OCI-LY7 (cell line): ENCODE data around the gene PARD3B. TPM values are rescaled to one million over a fixed set of nuclear protein-coding genes. Genes with fewer than 3 reads are reported as not detected.

Source experiments
- BruUV-seq: library from RNA; stranded (reverse); fragments of 400-500 nt; replicated peaks from 2 replicates; lab custom pipeline; 2021; lab: Mats Ljungman, UMichigan
- CTCF ChIA-PET: fragments of 300-600 bp; sonication (Branson Sonifier 250); formaldehyde crosslinking; loops from one replicate; lab custom pipeline; 2022; ENCODE audit warnings: antibody characterized with exemption; ENCODE audit not compliant: unreplicated experiment; lab: Charles Lee
- POLR2A ChIA-PET: fragments of 300-600 bp; sonication (Branson Sonifier 250); formaldehyde crosslinking; loops from one replicate; lab custom pipeline; 2022; ENCODE audit warnings: antibody characterized with exemption; lab: Charles Lee
- DNase-seq: peaks from one replicate; pipeline ENCODE4 v3.0.0-alpha.2; 2015; ENCODE audit warnings: low spot score
- H2AFZ ChIP-seq: fragments of 200-600 bp; sonication (generic), shearing (Covaris generic); 2 replicates; pipeline ENCODE4 v1.6.1; 2014; ENCODE audit warnings: mild to moderate bottlenecking, antibody characterized with exemption, low read length, moderate library complexity
- H3K27ac ChIP-seq: fragments of 200-600 bp; sonication (generic); 2 replicates; pipeline ENCODE4 v1.5.1; 2014; ENCODE audit warnings: mixed run types, low read depth, mild to moderate bottlenecking, moderate library complexity, low read length, inconsistent platforms; ENCODE audit not compliant: poor library complexity, severe bottlenecking
- H3K36me3 ChIP-seq: fragments of 200-600 bp; sonication (generic); 2 replicates; pipeline ENCODE4 v1.6.1; 2014; ENCODE audit warnings: mild to moderate bottlenecking, antibody characterized with exemption, low read length, moderate library complexity, mixed read lengths; ENCODE audit not compliant: insufficient read depth
- H3K4me1 ChIP-seq: fragments of 200-600 bp; sonication (generic); 2 replicates; pipeline ENCODE4 v1.5.1; 2014; ENCODE audit warnings: mild to moderate bottlenecking, low read length; ENCODE audit not compliant: insufficient read depth, poor library complexity, severe bottlenecking
- H3K4me2 ChIP-seq: fragments of 200-600 bp; sonication (generic); 2 replicates; pipeline ENCODE4 v1.6.1; 2014; ENCODE audit warnings: mild to moderate bottlenecking, low read length
- H3K4me3 ChIP-seq: fragments of 200-600 bp; sonication (generic); 2 replicates; pipeline ENCODE4 v1.5.1; 2014; ENCODE audit warnings: mild to moderate bottlenecking, low read depth, low read length; ENCODE audit not compliant: poor library complexity, severe bottlenecking
- H3K79me2 ChIP-seq: fragments of 200-600 bp; sonication (generic); 2 replicates; pipeline ENCODE4 v1.6.1; 2016; ENCODE audit warnings: low read depth, mild to moderate bottlenecking, low read length, moderate library complexity, mixed read lengths; ENCODE audit not compliant: insufficient read depth
- H3K9me2 ChIP-seq: fragments of 200-600 bp; sonication (generic); 2 replicates; pipeline ENCODE4 v1.6.1; 2016; ENCODE audit warnings: mild to moderate bottlenecking, low read length, mixed read lengths; ENCODE audit not compliant: insufficient read depth
- H3K9me3 ChIP-seq: fragments of 200-600 bp; sonication (generic); 2 replicates; pipeline ENCODE4 v1.6.1; 2014; ENCODE audit warnings: mild to moderate bottlenecking, mixed run types, low read length, mixed read lengths
- H4K20me1 ChIP-seq: fragments of 200-600 bp; sonication (generic); 2 replicates; pipeline ENCODE4 v1.6.1; 2014; ENCODE audit warnings: mild to moderate bottlenecking, antibody characterized with exemption, low read length, moderate library complexity, mixed read lengths; ENCODE audit not compliant: insufficient read depth
- EZH2phosphoT487 ChIP-seq: fragments of 200-600 bp; sonication (generic); IDR thresholded peaks from 2 replicates; pipeline ENCODE4 v1.6.1; 2018; ENCODE audit warnings: low read depth, borderline replicate concordance, mild to moderate bottlenecking, mixed run types, antibody characterized with exemption, low read length, moderate library complexity, mixed read lengths
- intact Hi-C: fragments of 100-400 bp; cut with micrococcal nuclease; formaldehyde crosslinking; loops from one replicate; pipeline ENCODE4 v1.10.0; 2022; ENCODE audit not compliant: unreplicated experiment
- total RNA-seq, 2 experiments: library from RNA; depleted of rRNA in 1 of 2; stranded (reverse); fragments of >200 nt in 1 of 2; shearing (Covaris generic) in 1 of 2; gene quantifications; 2 replicates each; pipeline ENCODE4 v1.2.3, GENCODE V29; 2014 to 2022
- TF ChIP-seq, protein P1 (sequence below): fragments of 200-600 bp; sonication (generic); conservative IDR thresholded peaks from 2 replicates; pipeline ENCODE4 v1.5.1; 2014; ENCODE audit warnings: mild to moderate bottlenecking, antibody characterized with exemption, low read length, moderate library complexity, mixed read lengths

The PARD3B gene
- total RNA-seq, 2 experiments from 2014 or later, result not detected

- H4K20me1 ChIP-seq, result no peaks in the 10 kb centered on the region
- intact Hi-C loops, result no loop called here
- no peak overlapping the region for H3K4me2 ChIP-seq
- no peaks in the 10 kb centered on the region for H3K9me2 ChIP-seq
- ChIA-PET POLR2A (no interaction called here), CTCF (no interaction called here)
- H3K4me3 ChIP-seq, result no peak overlapping the region
- no peaks in the 10 kb centered on the region for H3K4me1 ChIP-seq
- H3K36me3 ChIP-seq, result no peaks in the 10 kb centered on the region
- no peak overlapping the region for H2AFZ ChIP-seq
- H3K27ac ChIP-seq, result no peak overlapping the region
- H3K79me2 ChIP-seq, result no peaks in the 10 kb centered on the region
- no peak for DNase-seq
- TF ChIP-seq, protein P1, sequence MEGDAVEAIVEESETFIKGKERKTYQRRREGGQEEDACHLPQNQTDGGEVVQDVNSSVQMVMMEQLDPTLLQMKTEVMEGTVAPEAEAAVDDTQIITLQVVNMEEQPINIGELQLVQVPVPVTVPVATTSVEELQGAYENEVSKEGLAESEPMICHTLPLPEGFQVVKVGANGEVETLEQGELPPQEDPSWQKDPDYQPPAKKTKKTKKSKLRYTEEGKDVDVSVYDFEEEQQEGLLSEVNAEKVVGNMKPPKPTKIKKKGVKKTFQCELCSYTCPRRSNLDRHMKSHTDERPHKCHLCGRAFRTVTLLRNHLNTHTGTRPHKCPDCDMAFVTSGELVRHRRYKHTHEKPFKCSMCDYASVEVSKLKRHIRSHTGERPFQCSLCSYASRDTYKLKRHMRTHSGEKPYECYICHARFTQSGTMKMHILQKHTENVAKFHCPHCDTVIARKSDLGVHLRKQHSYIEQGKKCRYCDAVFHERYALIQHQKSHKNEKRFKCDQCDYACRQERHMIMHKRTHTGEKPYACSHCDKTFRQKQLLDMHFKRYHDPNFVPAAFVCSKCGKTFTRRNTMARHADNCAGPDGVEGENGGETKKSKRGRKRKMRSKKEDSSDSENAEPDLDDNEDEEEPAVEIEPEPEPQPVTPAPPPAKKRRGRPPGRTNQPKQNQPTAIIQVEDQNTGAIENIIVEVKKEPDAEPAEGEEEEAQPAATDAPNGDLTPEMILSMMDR, result no peak
- no peak for TF ChIP-seq EZH2phosphoT487
- no peaks in the 10 kb centered on the region for H3K9me3 ChIP-seq
- no TSS peak for BruUV-seq
Measured at GRCh38 chr2:205259121-205259520, 713.8 kb downstream of the PARD3B start.

DNA sequence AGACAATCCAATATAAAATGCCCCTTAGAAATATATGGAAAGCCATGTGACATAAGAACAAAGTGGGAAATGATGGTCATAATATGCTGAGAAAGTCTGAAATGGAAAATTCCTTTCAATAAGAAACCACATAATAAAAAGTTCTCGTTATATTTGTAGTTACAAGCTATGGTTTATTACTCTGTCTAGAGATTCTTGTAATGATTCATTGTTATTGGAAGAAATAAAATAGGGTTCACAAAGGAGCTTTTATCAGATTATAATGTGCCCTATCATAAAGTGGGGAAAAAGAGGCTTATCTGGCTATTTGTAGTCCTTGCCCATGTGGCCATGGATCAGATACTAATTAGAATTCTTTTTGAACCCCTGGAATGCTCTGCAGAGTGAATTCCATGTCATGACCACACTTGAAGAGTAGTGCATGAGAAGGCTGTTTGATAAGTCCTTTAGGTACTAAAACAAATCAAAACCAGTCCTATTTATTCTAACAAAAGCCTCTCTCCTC is 716.3 kb downstream of the PARD3B start:
- Histone ChIP-seq H3K4me2 (no peak overlapping the region), H3K9me3 (no peaks in the 10 kb centered on the region), H3K79me2 (no peaks in the 10 kb centered on the region), H3K27ac (no peak overlapping the region), H3K4me3 (no peak overlapping the region), H3K36me3 (no peaks in the 10 kb centered on the region), H3K4me1 (no peaks in the 10 kb centered on the region), H4K20me1 (no peaks in the 10 kb centered on the region), H2AFZ (no peak overlapping the region), H3K9me2 (no peaks in the 10 kb centered on the region)
- CTCF ChIA-PET, result no interaction called here
- no TSS peak for BruUV-seq
- POLR2A ChIA-PET, result no interaction called here
- DNase-seq, result no peak
- intact Hi-C loops, result no loop called here
- TF ChIP-seq EZH2phosphoT487, result no peak
- TF ChIP-seq, protein P1, result no peak

DNA sequence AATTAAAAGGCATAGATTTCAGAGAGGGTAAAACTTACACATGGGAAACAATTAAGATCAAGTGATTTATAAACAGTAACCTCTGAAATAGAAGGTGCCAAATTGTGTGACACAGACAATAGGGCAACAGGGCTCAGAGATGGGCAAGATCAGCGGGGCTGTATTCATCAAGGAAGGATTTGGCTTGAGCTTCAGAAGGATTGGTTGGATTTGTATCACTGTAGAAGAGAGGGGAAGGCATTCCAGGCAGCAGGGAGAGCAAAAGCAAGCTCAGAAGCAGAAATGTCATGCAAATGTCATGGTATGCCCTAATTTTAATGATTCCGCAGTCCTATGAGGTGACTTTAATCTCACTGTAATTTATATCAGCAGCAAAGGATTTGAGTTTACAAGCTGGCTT is 722.0 kb downstream of the PARD3B start:
- Histone ChIP-seq H3K4me3 (no peak overlapping the region), H3K4me2 (no peak overlapping the region), H2AFZ (no peak overlapping the region), H3K79me2 (no peaks in the 10 kb centered on the region), H3K27ac (no peak overlapping the region), H3K9me3 (no peaks in the 10 kb centered on the region), H4K20me1 (no peaks in the 10 kb centered on the region), H3K36me3 (no peaks in the 10 kb centered on the region), H3K9me2 (no peaks in the 10 kb centered on the region), H3K4me1 (no peaks in the 10 kb centered on the region)
- intact Hi-C loops, result no loop called here
- no peak for DNase-seq
- no peak for TF ChIP-seq EZH2phosphoT487
- TF ChIP-seq, protein P1, result no peak
- POLR2A ChIA-PET, result no interaction called here
- no TSS peak for BruUV-seq
- CTCF ChIA-PET, result no interaction called here
